ENCODE data around the gene SMIM35. TPM values are rescaled to one million over a fixed set of nuclear protein-coding genes. Genes with fewer than 3 reads are reported as not detected.

SMIM35 gene
- total RNA-seq, 1 donor = 0.21 TPM

DNA sequence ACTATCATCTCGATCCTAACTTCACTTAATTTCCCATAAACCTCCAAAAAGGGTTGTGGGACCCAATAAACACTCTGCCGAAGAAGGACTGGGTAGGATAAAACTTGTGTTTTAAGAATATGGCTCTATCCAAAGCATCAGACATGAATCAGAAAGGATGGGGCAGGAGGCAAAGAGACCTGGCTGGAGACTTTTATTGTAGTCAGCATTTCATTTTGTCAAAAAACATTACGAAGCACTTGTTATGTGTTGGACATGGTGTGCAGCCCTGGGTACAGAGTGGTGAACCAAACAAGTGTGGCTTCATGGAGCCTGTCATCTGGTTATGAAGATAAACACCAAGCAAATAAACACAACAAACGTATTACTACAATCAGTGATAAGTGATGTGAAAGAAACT is 83.3 kb downstream of the SMIM35 start:
- Histone ChIP-seq H3K9me3 (ENCODE audit: low read depth, low read length) (no peaks in the 10 kb centered on the region), H3K4me3 (ENCODE audit: low read length) (no peak overlapping the region), H3K27me3 (ENCODE audit: insufficient read depth, low read length) (no peaks in the 10 kb centered on the region), H3K4me1 (ENCODE audit: insufficient read depth, low read length) (peaks cover 100% of the 10 kb centered on the region)

DNA sequence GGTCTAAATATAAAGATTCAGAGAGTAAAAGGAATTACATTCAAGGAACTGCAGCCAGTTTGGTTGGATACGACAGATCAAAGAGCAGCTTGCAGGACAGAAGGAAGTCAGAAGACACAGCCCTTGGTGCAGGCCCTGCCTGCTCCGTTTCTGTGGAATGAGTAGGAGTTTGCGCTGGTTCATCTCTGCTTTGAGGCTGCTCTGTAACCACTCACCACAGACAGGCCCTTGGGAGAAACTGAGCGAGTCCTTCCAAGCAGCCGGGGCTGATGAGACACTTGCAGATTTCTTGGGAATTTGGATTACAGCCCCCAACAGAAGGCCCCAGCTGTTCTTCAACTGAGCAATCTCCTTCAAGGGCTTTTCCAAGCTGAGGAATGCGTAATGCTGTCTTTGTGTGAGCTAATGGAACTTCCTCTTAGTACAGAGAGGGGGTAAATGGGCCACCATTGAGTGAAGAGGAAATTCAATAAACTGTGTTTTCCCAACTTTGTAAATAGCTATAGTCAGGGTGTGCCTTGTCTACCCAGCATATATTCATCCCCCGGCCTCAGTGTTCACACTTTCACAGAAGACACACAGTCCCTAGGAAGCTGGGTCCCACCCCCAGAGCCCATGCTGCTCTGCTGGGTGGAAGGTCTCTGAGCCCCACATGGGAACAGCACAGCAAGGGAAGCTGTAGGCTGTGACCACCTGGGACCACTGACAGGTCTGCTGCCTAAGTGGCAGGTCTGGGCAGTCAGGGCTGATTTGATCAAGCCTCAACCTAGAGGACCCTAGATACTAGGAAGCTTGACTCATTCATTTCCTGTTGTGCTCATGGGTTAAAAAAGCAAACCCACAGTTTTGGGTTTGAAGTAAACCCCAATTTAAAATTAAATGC is 84.0 kb downstream of the SMIM35 start:
- Histone ChIP-seq H3K27me3 (ENCODE audit: insufficient read depth, low read length) (no peaks in the 10 kb centered on the region), H3K4me3 (ENCODE audit: low read length) (no peak overlapping the region), H3K4me1 (ENCODE audit: insufficient read depth, low read length) (peaks cover 100% of the 10 kb centered on the region)

GRCh38 chr11:118002010-118002540 is 84.7 kb downstream of the SMIM35 start:
- Histone ChIP-seq H3K9me3 (ENCODE audit: low read depth, low read length) (no peaks in the 10 kb centered on the region), H3K4me1 (ENCODE audit: insufficient read depth, low read length) (peaks cover 98% of the 10 kb centered on the region), H3K27me3 (ENCODE audit: insufficient read depth, low read length) (no peaks in the 10 kb centered on the region), H3K4me3 (ENCODE audit: low read length) (no peak overlapping the region)

More for the DNA sequence above, 84.0 kb downstream of the SMIM35 start:
- H3K9me3 ChIP-seq (ENCODE audit: low read depth, low read length) = no peaks in the 10 kb centered on the region

- Histone ChIP-seq H3K27me3 (ENCODE audit: insufficient read depth, low read length) (no peaks in the 10 kb centered on the region), H3K9me3 (ENCODE audit: low read depth, low read length) (no peaks in the 10 kb centered on the region), H3K4me3 (ENCODE audit: low read length) (no peak overlapping the region), H3K4me1 (ENCODE audit: insufficient read depth, low read length) (peaks cover 93% of the 10 kb centered on the region)
These were observed 85.2 kb downstream of the SMIM35 start for GRCh38 chr11:118001494-118001971.

DNA sequence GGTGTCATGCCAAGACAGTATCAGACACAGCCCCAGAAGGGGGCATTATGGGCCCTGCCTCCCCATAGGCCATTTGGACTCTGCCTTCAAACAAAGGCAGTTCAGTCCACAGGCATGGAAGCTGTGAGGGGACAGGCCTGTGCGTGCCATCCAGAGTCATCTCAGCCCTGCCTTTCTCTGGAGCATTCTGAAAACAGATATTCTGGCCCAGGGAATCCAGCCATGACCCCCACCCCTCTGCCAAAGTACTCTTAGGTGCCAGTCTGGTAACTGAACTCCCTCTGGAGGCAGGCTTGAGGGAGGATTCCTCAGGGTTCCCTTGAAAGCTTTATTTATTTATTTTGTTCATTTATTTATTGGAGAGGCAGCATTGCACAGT is 85.9 kb downstream of the SMIM35 start:
- Histone ChIP-seq H3K4me1 (ENCODE audit: insufficient read depth, low read length) (peaks cover 89% of the 10 kb centered on the region), H3K9me3 (ENCODE audit: low read depth, low read length) (no peaks in the 10 kb centered on the region), H3K27me3 (ENCODE audit: insufficient read depth, low read length) (no peaks in the 10 kb centered on the region), H3K4me3 (ENCODE audit: low read length) (no peak overlapping the region)

GRCh38 chr11:118000067-118000849 is 86.5 kb downstream of the SMIM35 start:
- peaks cover 89% of the 10 kb centered on the region for H3K4me1 ChIP-seq (ENCODE audit: insufficient read depth, low read length)
- no peak overlapping the region for H3K4me3 ChIP-seq (ENCODE audit: low read length)
- no peaks in the 10 kb centered on the region for H3K27me3 ChIP-seq (ENCODE audit: insufficient read depth, low read length)
- H3K9me3 ChIP-seq (ENCODE audit: low read depth, low read length) = no peaks in the 10 kb centered on the region

DNA sequence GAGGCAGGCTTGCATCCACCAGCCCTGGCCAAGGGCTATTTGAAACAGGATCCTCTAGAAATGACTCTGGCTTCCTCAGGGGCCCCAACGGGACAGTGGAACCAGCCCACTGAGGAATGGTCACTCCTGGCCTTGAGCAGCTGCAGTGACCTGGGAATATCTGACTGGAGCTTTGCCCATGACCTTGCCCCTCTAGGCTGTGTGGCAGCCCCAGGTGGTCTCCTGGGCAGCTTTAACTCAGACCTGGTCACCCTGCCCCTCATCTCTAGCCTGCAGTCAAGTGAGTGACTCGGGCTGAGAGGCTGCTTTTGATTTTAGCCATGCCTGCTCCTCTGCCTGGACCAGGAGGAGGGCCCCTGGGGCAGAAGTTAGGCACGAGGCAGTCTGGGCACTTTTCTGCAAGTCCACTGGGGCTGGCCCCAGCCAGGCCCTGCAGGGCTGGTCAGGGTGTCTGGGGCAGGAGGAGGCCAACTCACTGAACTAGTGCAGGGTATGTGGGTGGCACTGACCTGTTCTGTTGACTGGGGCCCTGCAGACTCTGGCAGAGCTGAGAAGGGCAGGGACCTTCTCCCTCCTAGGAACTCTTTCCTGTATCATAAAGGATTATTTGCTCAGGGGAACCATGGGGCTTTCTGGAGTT is 87.3 kb downstream of the SMIM35 start:
- Histone ChIP-seq H3K4me3 (ENCODE audit: low read length) (no peak overlapping the region), H3K4me1 (ENCODE audit: insufficient read depth, low read length) (peaks cover 89% of the 10 kb centered on the region), H3K9me3 (ENCODE audit: low read depth, low read length) (no peaks in the 10 kb centered on the region), H3K27me3 (ENCODE audit: insufficient read depth, low read length) (no peaks in the 10 kb centered on the region)

- peaks cover 89% of the 10 kb centered on the region for H3K4me1 ChIP-seq (ENCODE audit: insufficient read depth, low read length)
- H3K4me3 ChIP-seq (ENCODE audit: low read length) = no peak overlapping the region
- H3K27me3 ChIP-seq (ENCODE audit: insufficient read depth, low read length) = no peaks in the 10 kb centered on the region
- no peaks in the 10 kb centered on the region for H3K9me3 ChIP-seq (ENCODE audit: low read depth, low read length)
These were observed 88.0 kb downstream of the SMIM35 start for GRCh38 chr11:117998664-117999353.

- H3K27me3 ChIP-seq (ENCODE audit: insufficient read depth, low read length) = no peaks in the 10 kb centered on the region
- H3K4me3 ChIP-seq (ENCODE audit: low read length) = no peak overlapping the region
- H3K4me1 ChIP-seq (ENCODE audit: insufficient read depth, low read length) = peaks cover 89% of the 10 kb centered on the region
- no peaks in the 10 kb centered on the region for H3K9me3 ChIP-seq (ENCODE audit: low read depth, low read length)
These were observed 88.8 kb downstream of the SMIM35 start for GRCh38 chr11:117997823-117998579.

DNA sequence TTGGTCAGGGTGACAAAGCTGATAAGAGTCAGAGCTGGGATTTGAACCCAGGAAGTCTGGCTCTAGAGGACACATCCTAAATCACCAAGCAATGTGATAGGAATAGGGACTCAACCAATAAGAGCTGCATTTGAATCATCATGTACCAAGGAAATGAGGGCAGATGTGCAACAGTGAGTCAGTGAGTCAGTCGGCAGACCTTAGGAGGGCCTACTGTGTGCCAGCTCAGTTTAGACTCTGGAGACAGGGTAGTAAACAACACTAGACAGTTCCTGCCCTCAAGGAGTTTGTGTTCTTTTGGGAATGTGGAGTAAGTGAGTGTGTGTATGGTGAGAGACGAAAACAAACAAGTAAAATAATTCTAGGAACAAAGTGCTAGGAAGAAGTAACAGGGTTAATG is 89.4 kb downstream of the SMIM35 start:
- no peak overlapping the region for H3K4me3 ChIP-seq (ENCODE audit: low read length)
- peaks cover 89% of the 10 kb centered on the region for H3K4me1 ChIP-seq (ENCODE audit: insufficient read depth, low read length)
- H3K9me3 ChIP-seq (ENCODE audit: low read depth, low read length) = no peaks in the 10 kb centered on the region
- H3K27me3 ChIP-seq (ENCODE audit: insufficient read depth, low read length) = no peaks in the 10 kb centered on the region

GRCh38 chr11:117996058-117996457 is 90.7 kb downstream of the SMIM35 start:
- Histone ChIP-seq H3K4me3 (ENCODE audit: low read length) (no peak overlapping the region), H3K9me3 (ENCODE audit: low read depth, low read length) (no peaks in the 10 kb centered on the region), H3K4me1 (ENCODE audit: insufficient read depth, low read length) (peaks cover 88% of the 10 kb centered on the region), H3K27me3 (ENCODE audit: insufficient read depth, low read length) (no peaks in the 10 kb centered on the region)

- no peak overlapping the region for H3K4me3 ChIP-seq (ENCODE audit: low read length)
- no peaks in the 10 kb centered on the region for H3K9me3 ChIP-seq (ENCODE audit: low read depth, low read length)
- H3K4me1 ChIP-seq (ENCODE audit: insufficient read depth, low read length) = peaks cover 86% of the 10 kb centered on the region
- no peaks in the 10 kb centered on the region for H3K27me3 ChIP-seq (ENCODE audit: insufficient read depth, low read length)
These were observed 91.3 kb downstream of the SMIM35 start for GRCh38 chr11:117995472-117995871.

DNA sequence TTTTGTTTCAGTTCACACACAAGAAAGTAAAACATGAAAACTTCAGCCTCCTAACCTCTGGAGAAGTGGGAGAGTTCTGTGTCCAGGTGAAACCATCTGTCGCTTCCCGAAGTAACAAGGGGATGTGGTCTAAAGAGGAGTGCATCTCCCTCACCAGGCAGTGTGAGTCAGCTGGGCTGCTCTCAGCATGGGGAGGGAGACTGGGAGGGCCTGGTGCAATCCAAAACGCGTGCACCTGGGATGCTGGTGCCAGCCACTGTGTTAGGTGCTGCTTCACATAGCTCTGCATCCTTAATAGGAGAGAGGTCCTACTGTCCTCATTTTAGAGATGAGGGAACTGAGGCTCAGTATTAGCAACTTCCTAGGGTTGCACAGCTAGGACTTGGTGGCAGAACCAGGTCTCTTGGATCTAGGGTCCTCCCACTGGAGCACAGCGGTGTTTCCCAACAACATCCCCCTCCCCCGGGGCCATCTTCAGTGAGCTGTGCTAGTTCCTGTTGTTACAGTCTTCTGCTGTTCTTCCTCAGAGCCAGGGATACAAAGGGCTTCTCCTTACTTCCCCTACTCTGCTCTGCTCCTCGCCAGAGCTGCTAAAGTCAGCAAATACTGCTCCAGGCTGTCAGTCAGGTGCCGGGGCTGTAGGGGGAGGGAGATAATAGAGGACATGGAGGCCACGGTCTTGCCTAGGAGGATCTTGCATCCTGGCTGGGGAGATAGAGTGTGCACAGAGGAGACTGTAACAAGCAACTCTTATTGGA is 92.6 kb downstream of the SMIM35 start:
- Histone ChIP-seq H3K27me3 (ENCODE audit: insufficient read depth, low read length) (no peaks in the 10 kb centered on the region), H3K9me3 (ENCODE audit: low read depth, low read length) (no peaks in the 10 kb centered on the region), H3K4me1 (ENCODE audit: insufficient read depth, low read length) (peaks cover 84% of the 10 kb centered on the region), H3K4me3 (ENCODE audit: low read length) (no peak overlapping the region)

Data from mononuclear cell (primary cell).